GM19043 (cell line): ENCODE measurements around the gene ANKRD35.
"Not testable (repeated sequence)": the region's sequence is repeated elsewhere in the genome, so short reads cannot be mapped to it uniquely, and the experiment has no call there.

Source experiments
- ATAC-seq: cut with Tn5 transposase; IDR thresholded peaks from one replicate; pipeline ENCODE4 v1.9.1; 2021; ENCODE audit warnings: low read depth; ENCODE audit not compliant: unreplicated experiment

Gene ANKRD35

GRCh38 chr1:145885738-145886287 is at the start of gene ANKRD35:
Gene ANKRD35, minus strand, starts transcription at chr1:145885866. Its CDS starts 108 bp downstream, at chr1:145885758.
- ATAC-seq = peak; percentile 93

- not testable (repeated sequence) for ATAC-seq
These were observed 46.9 kb upstream of the ANKRD35 start for GRCh38 chr1:145932522-145933009.

GRCh38 chr1:145927916-145928643 is 42.4 kb upstream of the ANKRD35 start:
- no peak for ATAC-seq

GRCh38 chr1:145927063-145927886 is 41.6 kb upstream of the ANKRD35 start, which contains the start of gene RBM8A:
Gene RBM8A, minus strand, starts transcription at chr1:145927484. Its CDS starts 58 bp downstream, at chr1:145927426.
- peak; percentile 96 for ATAC-seq

GRCh38 chr1:145926686-145927062 is 41.0 kb upstream of the ANKRD35 start:
- ATAC-seq = no peak

- ATAC-seq = no peak
These were observed 36.6 kb upstream of the ANKRD35 start for GRCh38 chr1:145922266-145922665.

GRCh38 chr1:145920297-145920696 is 34.6 kb upstream of the ANKRD35 start:
- not testable (repeated sequence) for ATAC-seq

GRCh38 chr1:145918992-145919939 is 33.6 kb upstream of the ANKRD35 start:
- no peak for ATAC-seq

- ATAC-seq = peak; percentile 84
These were observed 32.7 kb upstream of the ANKRD35 start, which contains the start of gene PEX11B for GRCh38 chr1:145918144-145918991. Gene PEX11B, minus strand, starts transcription at chr1:145918717. Its CDS starts 29 bp downstream, at chr1:145918688.

GRCh38 chr1:145917595-145917994 is 31.9 kb upstream of the ANKRD35 start:
- ATAC-seq = no peak

GRCh38 chr1:145916745-145917144 is 31.1 kb upstream of the ANKRD35 start:
- ATAC-seq = no peak

- ATAC-seq = no peak
These were observed 26.5 kb upstream of the ANKRD35 start for GRCh38 chr1:145912128-145912641.

GRCh38 chr1:145908653-145909052 is 23.0 kb upstream of the ANKRD35 start:
- no peak for ATAC-seq

- ATAC-seq = no peak
These were observed 21.5 kb upstream of the ANKRD35 start for GRCh38 chr1:145906954-145907753.

GRCh38 chr1:145901312-145902021 is 15.8 kb upstream of the ANKRD35 start:
- ATAC-seq = no peak

GRCh38 chr1:145898756-145899155 is 13.1 kb upstream of the ANKRD35 start:
- no peak for ATAC-seq

GRCh38 chr1:145897969-145898368 is 12.3 kb upstream of the ANKRD35 start:
- no peak for ATAC-seq
